ENCODE measurements around the gene GDNF. TPM values are rescaled to one million over a fixed set of nuclear protein-coding genes. Genes with fewer than 3 reads are reported as not detected.

The GDNF gene
- total RNA-seq, 4 donors from 2014 or later, result 2.0 to 10.1 (median 5.0) TPM

- Histone ChIP-seq H3K4me1 (peaks cover 0 to 7% (median 2%) of the 10 kb centered on the region in 4 donors), H3K9me3 (no peaks in the 10 kb centered on the region), H3K27me3 (no peaks in the 10 kb centered on the region), H3K36me3 (no peaks in the 10 kb centered on the region), H3K27ac (replicated peaks in 1 of 4) (no peak overlapping the region), H3K4me3 (no peak overlapping the region)
- no peak for DNase-seq (ENCODE audit: extremely low spot score)
- no peak for TF ChIP-seq POLR2AphosphoS5 (IDR thresholded peaks at IDR 0.05)
- intact Hi-C loops (cut with DNase I), result no loop called here
- WGBS, result 82% methylated on average over 4 of the region's 4 CpGs
These were observed 11.5 kb upstream of the GDNF start for GRCh38 chr5:37851305-37851704.

GRCh38 chr5:37850226-37850865, 10.5 kb upstream of the GDNF start:
- no peaks in the 10 kb centered on the region for H3K9me3 ChIP-seq
- H3K36me3 ChIP-seq, result no peaks in the 10 kb centered on the region
- no peak for DNase-seq (ENCODE audit: extremely low spot score)
- TF ChIP-seq CTCF (IDR thresholded peaks at IDR 0.05), result no peak
- no peak for TF ChIP-seq POLR2A (IDR thresholded peaks at IDR 0.05; ENCODE audit: low read depth)
- TF ChIP-seq POLR2AphosphoS5 (IDR thresholded peaks at IDR 0.05), result no peak
- TF ChIP-seq EP300 (IDR thresholded peaks at IDR 0.05), result no peak
- H3K27me3 ChIP-seq, result no peaks in the 10 kb centered on the region
- H3K4me1 ChIP-seq, result peaks cover 0 to 7% (median 2%) of the 10 kb centered on the region in 4 donors
- 80% methylated on average over 3 of the region's 3 CpGs for WGBS
- H3K27ac ChIP-seq (replicated peaks in 1 of 4), result no peak overlapping the region
- intact Hi-C loops (cut with DNase I), result no loop called here
- H3K4me3 ChIP-seq, result no peak overlapping the region

GRCh38 chr5:37849641-37850040, 9.8 kb upstream of the GDNF start:
- WGBS, result 83% methylated on average over 4 of the region's 4 CpGs
- DNase-seq (ENCODE audit: extremely low spot score), result no peak
- intact Hi-C loops (cut with DNase I), result no loop called here
- TF ChIP-seq POLR2A (IDR thresholded peaks at IDR 0.05; ENCODE audit: low read depth), result no peak
- no peak for TF ChIP-seq POLR2AphosphoS5 (IDR thresholded peaks at IDR 0.05)
- no peak for TF ChIP-seq CTCF (IDR thresholded peaks at IDR 0.05)
- no peak for TF ChIP-seq EP300 (IDR thresholded peaks at IDR 0.05)
- Histone ChIP-seq H3K9me3 (no peaks in the 10 kb centered on the region), H3K4me3 (no peak overlapping the region), H3K27me3 (no peaks in the 10 kb centered on the region), H3K4me1 (peaks cover 0 to 7% (median 2%) of the 10 kb centered on the region in 4 donors), H3K36me3 (no peaks in the 10 kb centered on the region), H3K27ac (replicated peaks in 1 of 4) (no peak overlapping the region)

- intact Hi-C loops (cut with DNase I), result no loop called here
These were observed 8.2 kb upstream of the GDNF start for GRCh38 chr5:37847978-37848425.

More at GRCh38 chr5:37847978-37848425, 8.2 kb upstream of the GDNF start:
- no peak for DNase-seq (ENCODE audit: extremely low spot score)
- H3K9me3 ChIP-seq, result no peaks in the 10 kb centered on the region
- H3K27me3 ChIP-seq, result no peaks in the 10 kb centered on the region
- no peak overlapping the region for H3K4me3 ChIP-seq
- 64% methylated on average over 3 of the region's 3 CpGs for WGBS
- peaks cover 0 to 7% (median 2%) of the 10 kb centered on the region in 4 donors for H3K4me1 ChIP-seq
- no peak overlapping the region for H3K27ac ChIP-seq (replicated peaks in 1 of 4)
- TF ChIP-seq POLR2A (IDR thresholded peaks at IDR 0.05; ENCODE audit: low read depth), result no peak
- no peak for TF ChIP-seq POLR2AphosphoS5 (IDR thresholded peaks at IDR 0.05)
- TF ChIP-seq CTCF (IDR thresholded peaks at IDR 0.05), result no peak
- TF ChIP-seq EP300 (IDR thresholded peaks at IDR 0.05), result no peak
- no peaks in the 10 kb centered on the region for H3K36me3 ChIP-seq
